Esophagus squamous epithelium (tissue), 4 donors: Measurements from ENCODE around the gene INVS.

Experiments used
- POLR2A ChIP-seq, 4 donors: fragments of 450-650 bp; IDR thresholded peaks; one replicate each; pipeline ENCODE4 v1.6.1; 2017; ENCODE audit warnings: antibody characterized with exemption in 4 of 4, mild to moderate bottlenecking in 4 of 4, moderate library complexity in 3 of 4
- TF ChIP-seq, protein P1 (sequence below), 6 experiments: fragments of 450-650 bp in 4 of 6; fragments of 200-600 bp in 2 of 6; sonication (generic) in 2 of 6; IDR thresholded peaks; one replicate each; pipeline ENCODE4 v1.5.1; 2016 to 2019; ENCODE audit warnings: antibody characterized with exemption in 6 of 6, mild to moderate bottlenecking in 4 of 6, moderate library complexity in 4 of 6

DNA sequence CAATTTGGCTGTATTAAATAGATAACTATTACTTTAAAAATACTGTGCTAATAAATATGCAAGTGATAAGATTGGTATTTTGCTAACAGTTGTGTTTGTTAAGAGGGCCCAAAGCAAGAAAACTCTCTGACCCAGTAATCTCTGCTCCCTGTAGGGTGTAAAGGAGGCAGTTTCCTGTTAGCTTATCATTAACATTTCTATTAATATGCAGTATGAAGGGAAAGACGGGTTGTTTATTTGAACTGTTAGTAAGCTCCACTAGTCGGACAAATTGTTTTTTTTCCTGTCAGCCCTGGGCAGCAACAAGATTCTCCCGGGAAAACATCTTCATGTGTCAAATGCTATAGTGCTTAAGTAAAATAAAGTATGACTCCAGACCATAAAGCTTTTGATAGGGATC lies 35.9 kb upstream of the INVS start:
- TF ChIP-seq, protein P1, sequence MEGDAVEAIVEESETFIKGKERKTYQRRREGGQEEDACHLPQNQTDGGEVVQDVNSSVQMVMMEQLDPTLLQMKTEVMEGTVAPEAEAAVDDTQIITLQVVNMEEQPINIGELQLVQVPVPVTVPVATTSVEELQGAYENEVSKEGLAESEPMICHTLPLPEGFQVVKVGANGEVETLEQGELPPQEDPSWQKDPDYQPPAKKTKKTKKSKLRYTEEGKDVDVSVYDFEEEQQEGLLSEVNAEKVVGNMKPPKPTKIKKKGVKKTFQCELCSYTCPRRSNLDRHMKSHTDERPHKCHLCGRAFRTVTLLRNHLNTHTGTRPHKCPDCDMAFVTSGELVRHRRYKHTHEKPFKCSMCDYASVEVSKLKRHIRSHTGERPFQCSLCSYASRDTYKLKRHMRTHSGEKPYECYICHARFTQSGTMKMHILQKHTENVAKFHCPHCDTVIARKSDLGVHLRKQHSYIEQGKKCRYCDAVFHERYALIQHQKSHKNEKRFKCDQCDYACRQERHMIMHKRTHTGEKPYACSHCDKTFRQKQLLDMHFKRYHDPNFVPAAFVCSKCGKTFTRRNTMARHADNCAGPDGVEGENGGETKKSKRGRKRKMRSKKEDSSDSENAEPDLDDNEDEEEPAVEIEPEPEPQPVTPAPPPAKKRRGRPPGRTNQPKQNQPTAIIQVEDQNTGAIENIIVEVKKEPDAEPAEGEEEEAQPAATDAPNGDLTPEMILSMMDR (IDR thresholded peaks at IDR 0.05), result no peak
- no peak for TF ChIP-seq POLR2A (IDR thresholded peaks at IDR 0.05)
